ENCODE data around the gene GABRP.
"Not testable (repeated sequence)": the region's sequence is repeated elsewhere in the genome, so short reads cannot be mapped to it uniquely, and the experiment has no call there.

GABRP gene

GRCh38 chr5:170809551-170809950 is 26.0 kb downstream of the GABRP start:
- DNase-seq = no peak

- no peak for DNase-seq
These were observed 28.2 kb downstream of the GABRP start for GRCh38 chr5:170811719-170812118.

- DNase-seq = no peak
These were observed 29.7 kb downstream of the GABRP start for GRCh38 chr5:170813231-170813630.

- DNase-seq = no peak
These were observed 33.7 kb downstream of the GABRP start for GRCh38 chr5:170817195-170817594.

GRCh38 chr5:170818232-170818631 is 34.7 kb downstream of the GABRP start:
- no peak for DNase-seq

- DNase-seq = no peak
These were observed 36.3 kb downstream of the GABRP start for GRCh38 chr5:170819824-170820223.

GRCh38 chr5:170821257-170821800 is 37.8 kb downstream of the GABRP start:
- no peak for DNase-seq

GRCh38 chr5:170826117-170826516 is 42.6 kb downstream of the GABRP start:
- no peak for DNase-seq

GRCh38 chr5:170832241-170832640 is 48.7 kb downstream of the GABRP start:
- no peak for DNase-seq

- DNase-seq = not testable (repeated sequence)
These were observed 50.5 kb downstream of the GABRP start for GRCh38 chr5:170833981-170834380.

GRCh38 chr5:170836226-170836625 is 52.7 kb downstream of the GABRP start:
- no peak for DNase-seq

- DNase-seq = no peak
These were observed 60.3 kb downstream of the GABRP start for GRCh38 chr5:170843870-170844269.

- no peak for DNase-seq
These were observed 61.1 kb downstream of the GABRP start for GRCh38 chr5:170844651-170845050.

- DNase-seq = no peak
These were observed 62.9 kb downstream of the GABRP start for GRCh38 chr5:170846416-170846815.

GRCh38 chr5:170846846-170847245 is 63.3 kb downstream of the GABRP start:
- no peak for DNase-seq

- no peak for DNase-seq
These were observed 64.5 kb downstream of the GABRP start for GRCh38 chr5:170848033-170848432.

- DNase-seq = no peak
These were observed 65.8 kb downstream of the GABRP start for GRCh38 chr5:170849374-170849773.

- DNase-seq = no peak
These were observed 71.0 kb downstream of the GABRP start for GRCh38 chr5:170854566-170854965.

- DNase-seq = no peak
These were observed 73.5 kb downstream of the GABRP start for GRCh38 chr5:170857066-170857465.

GRCh38 chr5:170860415-170860814 is 76.9 kb downstream of the GABRP start:
- no peak for DNase-seq

- DNase-seq = no peak
These were observed 77.5 kb downstream of the GABRP start for GRCh38 chr5:170860818-170861666.

GRCh38 chr5:170861667-170861916 is 78.1 kb downstream of the GABRP start:
- DNase-seq = no peak

GRCh38 chr5:170861917-170862766 is 78.6 kb downstream of the GABRP start, which contains the start of gene RANBP17:
RANBP17 (plus strand) TSS chr5:170862018.
- no peak for DNase-seq

GRCh38 chr5:170863646-170864045 is 80.1 kb downstream of the GABRP start:
- no peak for DNase-seq
